Mucosa of descending colon (tissue), 3 donors: ENCODE measurements around the gene GGPS1. TPM values are rescaled to one million over a fixed set of nuclear protein-coding genes. Genes with fewer than 3 reads are reported as not detected.

Experiments used
- ATAC-seq: fragments of 200-7000 bp; cut with Tn5 transposase; one replicate; pipeline ENCODE4 v1.9.1; 2020; ENCODE audit warnings: mild to moderate bottlenecking, moderate library complexity
- DNase-seq, 3 donors: peaks; one replicate each; pipeline ENCODE4 v3.0.0-alpha.2; 2020
- H3K36me3 ChIP-seq: fragments of 200-600 bp; one replicate; pipeline ENCODE4 v1.8.0; 2021; ENCODE audit warnings: low read depth, mild to moderate bottlenecking
- H3K4me1 ChIP-seq: fragments of 200-600 bp; one replicate; pipeline ENCODE4 v1.8.0; 2021; ENCODE audit warnings: low read depth, mild to moderate bottlenecking
- H3K4me3 ChIP-seq: fragments of 200-600 bp; one replicate; pipeline ENCODE4 v1.8.0; 2021; ENCODE audit warnings: mild to moderate bottlenecking
- H3K9me3 ChIP-seq: fragments of 200-600 bp; one replicate; pipeline ENCODE4 v1.8.0; 2021; ENCODE audit warnings: mild to moderate bottlenecking
- CTCF ChIP-seq: fragments of 200-600 bp; IDR thresholded peaks from one replicate; pipeline ENCODE4 v1.8.0; 2022; ENCODE audit warnings: antibody characterized with exemption, mild to moderate bottlenecking
- intact Hi-C, 2 donors: fragments of 100-400 bp; cut with DNase I in 1 of 2; cut with micrococcal nuclease in 1 of 2; formaldehyde crosslinking; loops; one replicate each; pipeline versions ENCODE4 v1.11.0 to v1.11.1; 2022; cut with DNase I, micrococcal nuclease
- total RNA-seq, 3 donors: library from RNA; stranded (reverse); fragmentation: NEBNext Ultra II Directional in 2 of 3; extraction: Animal tissue kit (Norgen Biotek cat#: 25700) in 2 of 3; gene quantifications; one replicate each; pipeline versions ENCODE4 v1.2.1 to v1.2.4, GENCODE V29; 2021 to 2023
- donor health status: DM: no; HTN: no; CAD: no; lungs with moderate emphysema.
- donor health status: DM: no; HTN: no; CAD: no.
- donor health status: DM: no; HTN: yes; CAD: no.

Gene GGPS1
- total RNA-seq, 3 donors from 2014 or later = 26.4 to 40.8 (median 34.1) TPM

GRCh38 chr1:235319255-235319654, 9.1 kb upstream of the GGPS1 start:
- intact Hi-C loops = loop anchor here in 1 of 2 donors (10.0 kb wide), 1 partner anchor 64 kb away; no protein-coding TSS in a partner anchor

GRCh38 chr1:235320521-235321179, 7.7 kb upstream of the GGPS1 start:
- Histone ChIP-seq H3K9me3 (no peaks in the 10 kb centered on the region), H3K36me3 (no peaks in the 10 kb centered on the region), H3K4me3 (no peak overlapping the region), H3K4me1 (peaks cover 19% of the 10 kb centered on the region)
- TF ChIP-seq CTCF = no peak
- intact Hi-C loops = no loop called here
- DNase-seq (no peak), ATAC-seq (no peak)

More at GRCh38 chr1:235319255-235319654, 9.1 kb upstream of the GGPS1 start:
- Histone ChIP-seq H3K36me3 (no peaks in the 10 kb centered on the region), H3K4me1 (peaks cover 9% of the 10 kb centered on the region), H3K9me3 (no peaks in the 10 kb centered on the region), H3K4me3 (no peak overlapping the region)
- TF ChIP-seq CTCF = no peak
- DNase-seq (no peak), ATAC-seq (no peak)

- no peak for DNase-seq
- no peak for TF ChIP-seq CTCF
- no peaks in the 10 kb centered on the region for H3K36me3 ChIP-seq
- no peak overlapping the region for H3K4me3 ChIP-seq
- H3K4me1 ChIP-seq = peaks cover 27% of the 10 kb centered on the region
- intact Hi-C loops = no loop called here
- no peak for ATAC-seq
- no peaks in the 10 kb centered on the region for H3K9me3 ChIP-seq
These were observed 4.1 kb upstream of the GGPS1 start for GRCh38 chr1:235324296-235324695.

GRCh38 chr1:235325139-235325538, 3.2 kb upstream of the GGPS1 start:
- intact Hi-C loops = no loop called here
- Histone ChIP-seq H3K4me1 (peaks cover 32% of the 10 kb centered on the region), H3K9me3 (no peaks in the 10 kb centered on the region), H3K4me3 (no peak overlapping the region), H3K36me3 (no peaks in the 10 kb centered on the region)
- TF ChIP-seq CTCF = no peak
- ATAC-seq (no peak), DNase-seq (no peak)

GRCh38 chr1:235325854-235326253, 2.5 kb upstream of the GGPS1 start:
- ATAC-seq (no peak), DNase-seq (no peak)
- Histone ChIP-seq H3K36me3 (no peaks in the 10 kb centered on the region), H3K4me1 (peaks cover 35% of the 10 kb centered on the region), H3K4me3 (no peak overlapping the region), H3K9me3 (no peaks in the 10 kb centered on the region)
- TF ChIP-seq CTCF = no peak
- intact Hi-C loops = no loop called here
